GM12873 (cell line): ENCODE measurements around the gene PNLIPRP1.

Source experiments
- TF ChIP-seq, protein P1 (sequence below): IDR thresholded peaks from 2 replicates; pipeline ENCODE4 v1.5.1; 2012; ENCODE audit warnings: low read depth, mild to moderate bottlenecking, moderate library complexity, low read length, control low read depth; ENCODE audit not compliant: insufficient read depth; ENCODE audit errors: missing control alignments

The PNLIPRP1 gene

GRCh38 chr10:116588995-116589394 lies 1.8 kb upstream of the PNLIPRP1 start:
- TF ChIP-seq, protein P1, sequence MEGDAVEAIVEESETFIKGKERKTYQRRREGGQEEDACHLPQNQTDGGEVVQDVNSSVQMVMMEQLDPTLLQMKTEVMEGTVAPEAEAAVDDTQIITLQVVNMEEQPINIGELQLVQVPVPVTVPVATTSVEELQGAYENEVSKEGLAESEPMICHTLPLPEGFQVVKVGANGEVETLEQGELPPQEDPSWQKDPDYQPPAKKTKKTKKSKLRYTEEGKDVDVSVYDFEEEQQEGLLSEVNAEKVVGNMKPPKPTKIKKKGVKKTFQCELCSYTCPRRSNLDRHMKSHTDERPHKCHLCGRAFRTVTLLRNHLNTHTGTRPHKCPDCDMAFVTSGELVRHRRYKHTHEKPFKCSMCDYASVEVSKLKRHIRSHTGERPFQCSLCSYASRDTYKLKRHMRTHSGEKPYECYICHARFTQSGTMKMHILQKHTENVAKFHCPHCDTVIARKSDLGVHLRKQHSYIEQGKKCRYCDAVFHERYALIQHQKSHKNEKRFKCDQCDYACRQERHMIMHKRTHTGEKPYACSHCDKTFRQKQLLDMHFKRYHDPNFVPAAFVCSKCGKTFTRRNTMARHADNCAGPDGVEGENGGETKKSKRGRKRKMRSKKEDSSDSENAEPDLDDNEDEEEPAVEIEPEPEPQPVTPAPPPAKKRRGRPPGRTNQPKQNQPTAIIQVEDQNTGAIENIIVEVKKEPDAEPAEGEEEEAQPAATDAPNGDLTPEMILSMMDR, result no peak

DNA sequence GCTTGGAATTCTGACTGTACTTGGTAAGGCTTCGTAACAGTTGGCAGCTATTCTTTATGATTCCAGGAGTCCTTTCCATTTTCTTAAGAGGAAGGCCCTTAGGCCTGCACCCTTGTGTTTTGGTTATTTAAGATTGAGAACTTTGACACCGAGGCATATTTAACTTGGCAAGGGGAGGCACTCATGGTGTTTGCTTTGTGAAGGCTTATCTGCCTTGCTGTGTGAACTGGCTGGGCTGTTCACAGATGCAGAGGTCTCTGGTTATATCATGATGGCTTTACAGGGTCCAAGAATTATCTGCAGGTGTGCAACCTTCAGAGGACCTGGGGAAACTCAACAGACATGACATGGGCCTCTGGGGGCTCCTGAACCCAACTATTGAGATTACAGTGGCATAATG lies 833 bp upstream of the PNLIPRP1 start:
- TF ChIP-seq, protein P1, result no peak

GRCh38 chr10:116593139-116593740 lies 2.5 kb downstream of the PNLIPRP1 start:
- TF ChIP-seq, protein P1, result no peak

DNA sequence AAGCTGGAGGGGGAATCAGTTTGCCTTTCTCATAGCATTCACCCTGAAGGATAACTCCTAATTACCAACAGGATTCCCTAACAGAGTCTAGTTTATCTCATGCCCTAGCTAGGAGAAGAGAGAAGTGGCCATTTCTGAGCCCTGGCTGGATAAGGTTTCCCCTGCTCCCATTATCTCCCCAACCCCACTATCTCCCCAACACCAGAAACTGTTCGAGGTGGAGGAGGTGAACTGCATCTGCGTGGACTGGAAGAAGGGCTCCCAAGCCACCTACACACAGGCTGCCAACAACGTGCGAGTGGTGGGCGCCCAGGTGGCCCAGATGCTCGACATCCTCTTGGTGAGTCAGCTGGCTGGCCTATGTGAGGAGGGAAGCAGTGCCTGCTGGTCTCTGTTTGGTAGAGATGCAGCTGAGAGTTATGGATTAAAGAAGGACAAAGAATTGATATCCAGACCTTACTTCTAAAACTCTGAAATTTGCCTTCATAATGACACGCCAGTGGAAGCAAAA lies 3.8 kb downstream of the PNLIPRP1 start:
- TF ChIP-seq, protein P1, result no peak

GRCh38 chr10:116596062-116596461 lies 5.3 kb downstream of the PNLIPRP1 start:
- TF ChIP-seq, protein P1, result no peak

DNA sequence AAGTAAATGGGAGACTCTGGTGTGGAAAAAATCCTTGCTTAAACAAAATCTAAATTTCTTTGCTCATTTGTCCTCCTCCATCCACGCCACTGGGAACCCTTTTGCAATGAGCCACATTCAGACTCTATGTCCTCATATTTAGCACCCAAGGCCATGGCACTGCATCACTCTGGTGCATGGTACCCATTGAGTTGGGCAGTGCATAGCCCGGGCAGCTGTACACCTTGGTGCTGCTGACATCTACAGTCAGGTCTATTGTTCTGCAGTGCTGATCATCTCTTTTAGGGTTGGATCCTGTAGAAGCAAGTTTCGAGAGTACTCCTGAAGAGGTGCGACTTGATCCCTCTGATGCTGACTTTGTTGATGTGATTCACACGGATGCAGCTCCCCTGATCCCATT lies 6.8 kb downstream of the PNLIPRP1 start:
- TF ChIP-seq, protein P1, result no peak

- TF ChIP-seq, protein P1, result no peak
These were observed 7.6 kb downstream of the PNLIPRP1 start for GRCh38 chr10:116598329-116598728.
